NCI-H146 treated with DMSO at 0.1 percent for 48 hours (cell line): ENCODE measurements around the gene UHMK1.
A peak's percentile ranks its signal among the peaks of the same experiment; 100 is the strongest.

Experiments
- DNase-seq: peaks from one replicate; lab custom pipeline; 2025; ENCODE audit not compliant: unreplicated experiment; lab: John Stamatoyannopoulos, UW

Gene UHMK1

GRCh38 chr1:162527314-162527713, 29.7 kb downstream of the UHMK1 start:
- DNase-seq = no peak

DNA sequence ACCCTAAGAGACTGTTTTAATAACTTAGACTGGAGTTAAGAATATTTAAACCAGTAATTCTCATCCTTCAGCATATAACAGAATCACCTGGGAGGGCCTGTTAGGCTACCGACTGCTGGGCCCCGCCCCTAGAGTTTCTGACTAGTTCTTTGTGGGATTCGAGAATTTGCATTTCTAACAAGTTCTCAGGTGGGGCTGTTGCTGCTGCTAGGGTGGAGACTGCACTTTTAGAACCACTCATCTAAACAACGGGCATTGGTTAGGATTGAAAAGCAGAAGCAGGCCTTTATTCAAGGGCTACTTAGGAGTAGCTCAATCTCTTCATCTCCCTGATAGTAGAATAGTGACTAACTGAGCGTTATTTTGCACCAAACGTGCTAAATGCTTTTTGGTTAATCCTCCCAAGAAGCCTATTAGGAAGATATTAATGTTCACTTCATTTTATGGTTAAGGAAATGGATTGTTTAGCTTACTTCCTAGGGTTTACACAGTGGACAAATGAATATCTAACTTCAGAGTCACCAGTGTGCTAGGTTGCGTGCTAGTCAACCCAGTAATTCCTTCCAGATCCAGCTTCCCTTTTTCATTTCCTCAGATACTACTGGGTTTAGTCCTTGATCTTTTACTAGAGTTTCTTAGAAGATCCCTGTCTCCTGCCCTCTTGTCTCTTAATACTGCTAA, 32.8 kb downstream of the UHMK1 start:
- no peak for DNase-seq

DNA sequence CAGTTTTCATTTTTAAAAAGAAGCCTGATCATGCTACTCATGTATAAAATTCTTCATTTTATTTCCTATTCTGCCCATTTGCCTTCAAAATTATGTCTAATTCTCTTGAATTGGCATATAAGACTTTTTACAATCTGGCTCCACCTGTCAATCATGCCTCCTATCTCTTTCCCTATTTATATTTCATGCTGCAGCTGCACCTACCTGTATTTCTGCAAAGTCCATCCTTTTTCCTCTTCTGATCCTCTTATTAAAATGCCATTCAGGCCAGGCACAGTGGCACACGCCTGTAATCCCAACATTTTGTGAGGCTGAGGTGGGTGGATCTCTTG, 33.3 kb downstream of the UHMK1 start:
- no peak for DNase-seq

DNA sequence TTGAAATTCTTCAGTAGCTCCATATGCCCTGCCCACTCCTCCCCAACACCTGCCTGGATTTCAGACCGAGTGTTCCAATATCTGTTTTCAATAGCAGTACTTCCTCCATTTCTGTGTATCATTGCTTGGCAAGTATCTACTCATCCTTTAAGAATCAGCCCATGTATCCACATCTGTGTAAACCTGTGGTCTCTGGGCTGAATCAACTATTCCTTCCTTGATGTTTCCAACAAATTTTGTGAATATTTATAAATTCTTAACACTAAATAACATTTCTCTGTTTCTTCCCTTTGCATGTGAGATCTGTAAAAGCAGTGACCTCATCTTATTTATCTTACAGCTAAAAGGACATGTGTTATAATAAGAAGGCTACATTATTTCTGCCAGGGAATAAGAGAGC, 37.9 kb downstream of the UHMK1 start:
- DNase-seq = no peak

GRCh38 chr1:162536511-162536910, 38.9 kb downstream of the UHMK1 start:
- DNase-seq = no peak

GRCh38 chr1:162537216-162537615, 39.6 kb downstream of the UHMK1 start:
- no peak for DNase-seq

DNA sequence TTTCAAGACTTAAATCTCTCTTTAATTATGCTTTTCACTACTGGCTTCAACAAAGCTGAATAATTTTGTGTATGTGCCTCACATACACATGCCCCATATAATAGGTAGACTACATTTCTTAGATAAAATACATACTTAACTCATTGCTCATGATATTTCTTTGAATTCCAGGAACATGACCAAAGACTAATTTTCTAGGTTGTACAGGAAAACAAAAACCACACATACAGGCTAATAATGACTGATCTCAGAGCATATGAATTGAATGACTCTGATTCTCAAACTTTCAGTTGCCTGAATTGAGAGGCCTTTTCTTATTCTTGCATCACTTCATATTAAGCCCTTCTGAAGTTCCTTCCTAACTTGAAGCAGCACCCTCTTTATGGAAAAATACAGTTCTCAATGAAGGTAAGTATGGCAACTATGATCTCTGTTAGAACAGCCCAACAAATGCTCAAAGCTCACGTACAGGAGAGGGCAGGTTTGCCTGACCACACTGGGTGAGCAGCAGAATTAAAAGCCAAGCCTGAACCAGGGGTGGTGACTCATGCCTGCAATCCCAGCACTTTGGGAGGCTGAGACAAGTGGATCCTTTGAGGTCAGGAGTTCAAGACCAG, 41.3 kb downstream of the UHMK1 start:
- no peak for DNase-seq

GRCh38 chr1:162541619-162542141, 44.1 kb downstream of the UHMK1 start:
- no peak for DNase-seq

DNA sequence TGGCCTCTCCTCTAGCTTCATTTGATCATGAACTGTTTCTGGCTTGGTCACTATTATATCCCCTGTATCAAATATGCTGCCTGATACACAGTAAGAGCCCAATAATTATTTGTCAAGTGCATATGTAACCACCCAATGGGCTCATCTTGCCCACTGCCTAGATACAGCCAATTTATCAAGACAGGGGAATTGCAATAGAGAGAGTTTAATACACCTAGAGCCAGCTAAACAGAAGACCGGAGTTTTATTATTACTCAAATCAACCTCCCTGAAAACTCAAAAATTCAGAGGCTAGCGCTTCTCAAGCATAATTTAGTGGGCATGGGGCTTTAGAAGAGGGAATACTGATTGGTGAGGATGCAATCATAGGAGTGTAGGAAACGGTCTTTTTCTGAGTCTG, 45.6 kb downstream of the UHMK1 start:
- DNase-seq = no peak

GRCh38 chr1:162548170-162548569, 50.6 kb downstream of the UHMK1 start:
- no peak for DNase-seq

DNA sequence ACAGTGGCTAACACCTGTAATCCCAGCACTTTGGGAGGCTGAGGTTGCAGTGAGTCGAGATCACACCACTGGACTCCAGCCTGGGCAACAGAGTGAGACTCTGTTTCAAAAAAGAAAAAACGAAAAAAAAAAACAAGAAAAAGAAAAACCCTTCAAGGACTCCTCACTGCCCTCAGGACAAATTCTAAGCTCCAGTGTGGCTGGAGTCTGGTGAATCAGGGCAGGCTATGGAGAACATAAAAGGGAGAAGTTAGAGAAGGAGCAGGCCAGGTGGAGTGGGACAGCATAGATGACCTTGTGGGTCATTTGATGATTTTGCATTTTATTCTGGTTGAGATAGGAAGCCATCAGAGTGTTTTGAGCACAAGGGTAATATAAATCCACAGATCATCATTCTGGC, 51.4 kb downstream of the UHMK1 start:
- DNase-seq = no peak

GRCh38 chr1:162550925-162551324, 53.3 kb downstream of the UHMK1 start:
- DNase-seq = no peak

- no peak for DNase-seq
Observed at GRCh38 chr1:162551969-162552683, 54.5 kb downstream of the UHMK1 start.

DNA sequence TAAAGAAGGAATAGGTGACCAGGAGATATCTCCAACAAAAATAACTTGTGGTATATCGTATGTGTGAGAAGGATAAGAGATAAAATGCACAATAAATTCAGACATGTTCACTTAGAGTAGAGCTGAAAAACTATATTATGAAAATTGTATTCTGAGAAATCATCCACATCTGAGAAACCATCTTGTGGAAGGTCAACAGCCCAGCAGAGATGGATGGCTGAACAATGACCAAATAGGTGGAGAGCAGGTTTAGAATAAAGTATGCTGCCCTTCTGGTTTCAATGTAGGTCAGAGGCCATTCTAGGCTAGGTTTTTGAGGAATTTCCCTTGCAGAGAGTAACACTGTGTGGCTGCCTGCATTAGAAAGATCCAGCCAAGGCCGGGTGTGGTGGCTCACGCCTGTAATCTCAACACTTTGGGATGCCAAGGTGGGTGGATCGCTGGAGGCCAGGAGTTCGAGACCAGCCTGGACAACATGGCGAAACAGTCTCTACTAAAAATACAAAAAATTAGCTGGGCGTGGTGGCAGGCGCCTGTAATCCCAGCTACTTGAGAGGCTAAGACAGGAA, 55.1 kb downstream of the UHMK1 start:
- DNase-seq = no peak

GRCh38 chr1:162554258-162554657, 56.6 kb downstream of the UHMK1 start:
- no peak for DNase-seq

DNA sequence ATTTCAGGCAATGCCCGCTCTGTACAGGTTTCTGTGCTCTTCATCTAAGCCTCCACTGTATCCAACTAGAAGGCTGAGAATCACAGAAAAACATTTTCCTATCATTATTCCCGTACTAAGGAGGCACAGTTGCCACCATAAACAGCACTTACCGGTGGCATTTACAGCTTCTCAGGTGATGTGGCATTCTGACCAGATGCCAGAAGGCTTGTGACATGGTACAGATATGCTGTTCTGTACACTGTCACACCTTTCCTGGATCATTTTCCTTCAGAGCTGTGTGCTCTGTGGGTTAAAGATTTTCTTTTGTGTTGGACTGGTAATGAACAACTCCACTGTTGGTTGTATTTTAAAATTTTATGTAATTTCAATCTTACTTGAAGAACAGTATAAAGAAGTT, 59.9 kb downstream of the UHMK1 start:
- no peak for DNase-seq

GRCh38 chr1:162560303-162561036, 62.9 kb downstream of the UHMK1 start:
- DNase-seq = no peak

DNA sequence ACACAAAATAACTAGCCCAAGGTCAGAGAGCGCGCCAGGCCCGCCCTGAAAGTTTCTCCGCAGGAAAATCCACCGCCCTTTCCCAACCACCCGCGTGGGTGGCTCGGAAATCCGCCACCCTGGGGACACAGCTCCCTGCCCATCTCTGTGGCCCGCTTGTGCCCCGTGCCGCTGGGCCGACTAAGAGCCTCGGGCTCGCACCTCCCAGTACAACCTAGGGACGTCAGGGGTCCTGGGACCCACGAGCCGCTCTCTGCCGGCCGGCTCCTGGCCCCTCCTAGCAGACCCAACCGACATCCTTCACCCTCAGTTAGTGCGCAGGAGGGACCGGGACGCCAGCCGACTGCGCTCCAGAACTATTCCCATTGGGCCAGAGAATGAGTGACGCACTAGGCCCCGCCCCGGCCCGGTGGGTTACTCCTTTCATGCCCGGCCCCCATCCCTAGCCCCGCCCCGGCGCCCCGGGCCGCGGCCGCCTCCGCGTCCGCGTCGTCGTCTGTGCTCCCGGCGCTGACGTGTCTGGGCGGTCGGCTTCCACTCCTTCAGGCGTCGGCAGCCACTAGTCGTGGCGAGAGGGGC, 63.5 kb downstream of the UHMK1 start:
- peak; percentile 94 for DNase-seq

DNA sequence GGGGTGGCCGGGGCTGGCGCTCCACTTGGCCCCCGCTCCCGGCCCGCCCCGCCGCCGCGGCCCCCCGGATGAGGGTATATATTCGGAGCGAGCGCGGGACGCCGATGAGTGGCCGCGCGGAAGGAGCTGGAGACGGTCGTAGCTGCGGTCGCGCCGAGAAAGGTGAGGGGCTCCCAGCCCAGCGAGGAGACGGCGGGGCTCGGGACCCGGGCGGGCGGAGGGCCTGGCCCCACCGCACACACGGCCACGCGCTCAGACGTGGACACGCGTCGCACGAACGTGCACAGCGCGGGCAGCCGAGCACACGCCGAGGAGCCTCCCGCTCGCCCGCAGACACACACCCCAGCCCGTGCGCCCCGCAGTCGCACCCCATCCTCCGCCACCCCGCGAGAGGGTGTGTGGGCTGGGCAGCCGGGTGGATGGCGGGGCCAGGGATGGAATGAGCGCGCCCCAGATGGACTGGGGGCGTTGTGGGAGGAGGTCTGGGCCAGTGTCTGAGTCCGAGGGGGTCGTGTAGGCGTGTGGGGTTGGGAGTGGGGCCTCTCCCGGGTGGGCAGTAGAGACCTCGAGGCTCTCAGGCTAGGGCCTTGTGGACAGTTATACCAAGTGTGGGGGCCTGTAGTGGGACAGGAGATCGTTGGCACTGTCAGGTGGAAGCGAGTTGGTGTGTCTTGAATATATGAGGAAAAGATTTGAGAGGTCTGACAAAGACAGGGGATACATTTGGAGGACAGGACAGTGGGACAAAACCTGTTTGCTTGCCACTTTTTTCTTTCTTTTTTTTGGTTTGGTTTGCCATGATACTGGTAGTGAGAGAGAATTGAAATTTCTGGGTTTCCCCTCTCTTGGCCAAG, 64.2 kb downstream of the UHMK1 start, which contains the start of gene UAP1:
Gene UAP1 (plus strand): TSS at position 107 of the 854 bp plus-strand sequence. CDS start 4,347 bp downstream, outside the sequence.
- DNase-seq = no peak

DNA sequence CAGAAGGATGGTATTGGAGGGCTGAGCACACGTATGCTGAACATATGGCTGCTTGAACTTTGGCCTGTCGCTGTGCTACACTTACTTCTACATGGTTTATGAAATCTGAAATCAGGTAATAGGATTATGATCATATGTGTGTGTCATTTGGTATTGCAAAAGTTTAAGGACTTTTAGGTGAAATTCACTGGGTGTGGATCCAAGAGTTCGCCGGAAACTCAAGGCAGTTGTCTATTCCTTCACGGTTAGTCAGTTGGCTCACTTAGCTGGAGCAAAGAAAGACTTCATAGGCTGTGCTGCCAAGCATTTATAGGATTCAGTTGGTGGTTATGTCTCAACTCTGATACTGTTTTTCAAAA, 64.8 kb downstream of the UHMK1 start:
- no peak for DNase-seq
